ENCODE results near the gene SLC28A1. TPM values are rescaled to one million over a fixed set of nuclear protein-coding genes. Genes with fewer than 3 reads are reported as not detected.

SLC28A1 gene
- total RNA-seq, 4 donors from 2014 or later, result not detected

DNA sequence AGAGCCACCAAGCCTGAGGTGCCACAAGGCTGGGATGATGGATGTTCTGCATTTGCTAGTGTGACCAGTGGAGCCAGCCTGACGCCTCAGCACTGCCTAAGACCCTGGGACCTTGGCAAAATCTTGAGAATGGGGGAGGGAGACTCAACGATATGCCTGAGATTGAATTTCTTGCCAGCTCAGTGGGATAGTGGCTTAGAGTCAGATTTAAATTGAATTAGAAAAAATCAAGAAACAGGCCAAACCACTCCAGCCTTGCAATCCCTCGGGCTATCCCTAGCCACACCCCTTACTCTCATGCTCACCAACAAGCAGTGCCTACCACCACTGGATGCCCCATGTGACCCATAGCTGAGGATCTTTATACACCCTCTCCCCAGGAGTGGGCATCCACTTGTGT, 78.5 kb downstream of the SLC28A1 start:
- Histone ChIP-seq H3K4me1 (no peaks in the 10 kb centered on the region), H3K27me3 (no peaks in the 10 kb centered on the region), H3K36me3 (no peaks in the 10 kb centered on the region), H3K27ac (no peak overlapping the region), H3K9me3 (no peaks in the 10 kb centered on the region), H3K4me3 (no peak overlapping the region)
- 80 to 81% methylated on average over 1 to 3 of the region's 3 CpGs for WGBS, 2 donors (ENCODE audit: low coverage in 1 of 2)
- TF ChIP-seq, protein P1, sequence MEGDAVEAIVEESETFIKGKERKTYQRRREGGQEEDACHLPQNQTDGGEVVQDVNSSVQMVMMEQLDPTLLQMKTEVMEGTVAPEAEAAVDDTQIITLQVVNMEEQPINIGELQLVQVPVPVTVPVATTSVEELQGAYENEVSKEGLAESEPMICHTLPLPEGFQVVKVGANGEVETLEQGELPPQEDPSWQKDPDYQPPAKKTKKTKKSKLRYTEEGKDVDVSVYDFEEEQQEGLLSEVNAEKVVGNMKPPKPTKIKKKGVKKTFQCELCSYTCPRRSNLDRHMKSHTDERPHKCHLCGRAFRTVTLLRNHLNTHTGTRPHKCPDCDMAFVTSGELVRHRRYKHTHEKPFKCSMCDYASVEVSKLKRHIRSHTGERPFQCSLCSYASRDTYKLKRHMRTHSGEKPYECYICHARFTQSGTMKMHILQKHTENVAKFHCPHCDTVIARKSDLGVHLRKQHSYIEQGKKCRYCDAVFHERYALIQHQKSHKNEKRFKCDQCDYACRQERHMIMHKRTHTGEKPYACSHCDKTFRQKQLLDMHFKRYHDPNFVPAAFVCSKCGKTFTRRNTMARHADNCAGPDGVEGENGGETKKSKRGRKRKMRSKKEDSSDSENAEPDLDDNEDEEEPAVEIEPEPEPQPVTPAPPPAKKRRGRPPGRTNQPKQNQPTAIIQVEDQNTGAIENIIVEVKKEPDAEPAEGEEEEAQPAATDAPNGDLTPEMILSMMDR (IDR thresholded peaks at IDR 0.05), result no peak
- TF ChIP-seq POLR2A (IDR thresholded peaks at IDR 0.05) (no peak), EP300 (IDR thresholded peaks at IDR 0.05; ENCODE audit: low read depth) (no peak), POLR2AphosphoS5 (IDR thresholded peaks at IDR 0.05) (no peak)
- in situ Hi-C loops (cut with MboI; ENCODE audit: low pct_ligation_motif_present in 1 of 4, low pct_unique_long_range_greater_than_20kb in 1 of 4, low sequenced_read_pairs in 3 of 4) (loop anchor here in 2 of 4 donors (5.0 to 25.0 kb wide), 4 partner anchors 79 to 324 kb away; no protein-coding TSS in a partner anchor), intact Hi-C loops (cut with DNase I; ENCODE audit: low total_unique reads) (loop anchor here (5.0 kb wide), 1 partner anchor 79 kb away; no protein-coding TSS in a partner anchor)
- DNase-seq, result no peak

DNA sequence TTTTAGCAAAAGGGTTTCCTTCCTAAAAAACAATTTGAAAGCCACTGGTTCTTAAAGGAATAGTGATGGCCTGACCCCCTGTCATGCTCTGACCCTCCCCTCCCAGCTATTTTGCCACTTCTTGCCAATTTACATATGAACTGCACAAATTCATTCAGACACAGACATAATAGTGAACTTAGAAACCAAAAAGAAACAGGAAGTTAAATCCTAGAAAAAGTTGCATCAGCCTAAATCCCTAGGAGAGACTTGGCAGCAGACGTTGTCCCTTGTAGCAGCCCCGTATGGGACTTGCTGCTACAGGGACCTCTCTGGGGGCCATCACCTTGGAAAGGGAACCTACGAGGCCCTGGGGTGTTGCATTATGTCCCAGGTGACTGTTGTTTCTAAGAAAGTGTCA, 82.9 kb downstream of the SLC28A1 start:
- no peak overlapping the region for H3K27ac ChIP-seq
- H3K9me3 ChIP-seq, result no peaks in the 10 kb centered on the region
- intact Hi-C loops (cut with DNase I; ENCODE audit: low total_unique reads), result no loop called here
- H3K4me1 ChIP-seq, result no peaks in the 10 kb centered on the region
- DNase-seq, result no peak
- in situ Hi-C loops (cut with MboI; ENCODE audit: low pct_ligation_motif_present in 1 of 4, low pct_unique_long_range_greater_than_20kb in 1 of 4, low sequenced_read_pairs in 3 of 4), result loop anchor here in 2 of 4 donors (10.0 to 25.0 kb wide), 3 partner anchors 77 to 320 kb away; no protein-coding TSS in a partner anchor
- no peaks in the 10 kb centered on the region for H3K36me3 ChIP-seq
- no peaks in the 10 kb centered on the region for H3K27me3 ChIP-seq
- H3K4me3 ChIP-seq, result no peak overlapping the region
- WGBS, 2 donors (ENCODE audit: low coverage in 1 of 2), result 55 to 79% methylated on average over 2 to 3 of the region's 3 CpGs
- TF ChIP-seq POLR2A (IDR thresholded peaks at IDR 0.05), result no peak
- TF ChIP-seq, protein P1 (IDR thresholded peaks at IDR 0.05), result no peak
- TF ChIP-seq POLR2AphosphoS5 (IDR thresholded peaks at IDR 0.05), result no peak
- TF ChIP-seq EP300 (IDR thresholded peaks at IDR 0.05; ENCODE audit: low read depth), result no peak

DNA sequence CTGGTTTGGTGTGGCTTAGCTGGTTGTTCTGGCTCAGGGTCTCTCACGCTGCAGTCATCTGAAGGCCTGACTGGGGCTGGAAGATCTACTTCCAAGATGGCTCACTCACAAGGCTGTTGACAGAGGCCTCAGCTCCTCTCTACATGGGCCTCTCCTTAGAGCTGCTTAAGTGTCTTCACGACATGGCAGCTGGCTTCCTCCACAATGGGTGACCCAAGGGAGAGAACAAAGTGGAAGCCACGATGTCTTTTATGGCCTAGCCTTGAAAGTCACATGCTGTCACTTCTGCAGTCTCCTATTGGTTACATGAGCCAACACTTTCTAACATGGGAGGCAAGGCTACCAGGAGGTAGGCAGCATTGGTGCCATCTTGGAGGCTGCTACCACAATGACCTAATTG, 83.8 kb downstream of the SLC28A1 start:
- no peaks in the 10 kb centered on the region for H3K27me3 ChIP-seq
- H3K9me3 ChIP-seq, result no peaks in the 10 kb centered on the region
- no peak for DNase-seq
- no peaks in the 10 kb centered on the region for H3K4me1 ChIP-seq
- no peak overlapping the region for H3K27ac ChIP-seq
- TF ChIP-seq POLR2AphosphoS5 (IDR thresholded peaks at IDR 0.05) (no peak), POLR2A (IDR thresholded peaks at IDR 0.05) (no peak), EP300 (IDR thresholded peaks at IDR 0.05; ENCODE audit: low read depth) (no peak)
- TF ChIP-seq, protein P1 (IDR thresholded peaks at IDR 0.05), result no peak
- intact Hi-C loops (cut with DNase I; ENCODE audit: low total_unique reads), result no loop called here
- 90% methylated on average over 3 of the region's 3 CpGs; no CpG with 5 or more reads in 1 of the 2 donors for WGBS, 2 donors (ENCODE audit: low coverage in 1 of 2)
- no peaks in the 10 kb centered on the region for H3K36me3 ChIP-seq
- H3K4me3 ChIP-seq, result no peak overlapping the region
- in situ Hi-C loops (cut with MboI; ENCODE audit: low pct_ligation_motif_present in 1 of 4, low pct_unique_long_range_greater_than_20kb in 1 of 4, low sequenced_read_pairs in 3 of 4), result loop anchor here in 2 of 4 donors (10.0 to 25.0 kb wide), 3 partner anchors 76 to 319 kb away; no protein-coding TSS in a partner anchor

DNA sequence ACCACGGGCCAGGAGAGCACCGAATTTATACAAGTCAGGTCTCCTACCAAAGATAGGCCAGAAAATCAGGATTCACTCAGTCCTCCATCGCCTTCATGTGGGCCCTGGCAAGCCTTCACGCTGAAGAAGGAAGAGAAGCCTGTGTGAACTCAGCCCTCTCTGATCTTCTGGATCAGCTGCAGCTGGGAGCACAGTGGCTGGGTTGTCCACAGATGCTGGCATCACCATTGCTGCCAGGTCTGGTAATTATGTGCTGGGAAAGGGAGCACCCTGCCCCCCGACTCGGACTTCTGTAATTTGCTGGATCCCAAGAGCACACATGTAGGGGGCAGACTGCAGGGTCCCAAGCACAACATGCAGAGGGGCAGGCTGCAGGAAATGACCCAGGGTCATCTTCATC, 84.8 kb downstream of the SLC28A1 start:
- 81% methylated on average over 6 of the region's 6 CpGs; no CpG with 5 or more reads in 1 of the 2 donors for WGBS, 2 donors (ENCODE audit: low coverage in 1 of 2)
- no peaks in the 10 kb centered on the region for H3K36me3 ChIP-seq
- no peak for TF ChIP-seq POLR2AphosphoS5 (IDR thresholded peaks at IDR 0.05)
- no peak for TF ChIP-seq EP300 (IDR thresholded peaks at IDR 0.05; ENCODE audit: low read depth)
- TF ChIP-seq, protein P1 (IDR thresholded peaks at IDR 0.05), result no peak
- no peak for TF ChIP-seq POLR2A (IDR thresholded peaks at IDR 0.05)
- no peaks in the 10 kb centered on the region for H3K27me3 ChIP-seq
- intact Hi-C loops (cut with DNase I; ENCODE audit: low total_unique reads) (no loop called here), in situ Hi-C loops (cut with MboI; ENCODE audit: low pct_ligation_motif_present in 1 of 4, low pct_unique_long_range_greater_than_20kb in 1 of 4, low sequenced_read_pairs in 3 of 4) (loop anchor here in 2 of 4 donors (10.0 to 25.0 kb wide), 3 partner anchors 76 to 318 kb away; no protein-coding TSS in a partner anchor)
- H3K4me3 ChIP-seq, result no peak overlapping the region
- no peak for DNase-seq
- H3K4me1 ChIP-seq, result no peaks in the 10 kb centered on the region
- H3K9me3 ChIP-seq, result no peaks in the 10 kb centered on the region
- no peak overlapping the region for H3K27ac ChIP-seq
